ENCODE data around the gene TRPM5. TPM values are rescaled to one million over a fixed set of nuclear protein-coding genes. Genes with fewer than 3 reads are reported as not detected.

The TRPM5 gene
- polyA plus RNA-seq, 1 of the 3 experiments (the other 2 are of a cell fraction), result not detected

DNA sequence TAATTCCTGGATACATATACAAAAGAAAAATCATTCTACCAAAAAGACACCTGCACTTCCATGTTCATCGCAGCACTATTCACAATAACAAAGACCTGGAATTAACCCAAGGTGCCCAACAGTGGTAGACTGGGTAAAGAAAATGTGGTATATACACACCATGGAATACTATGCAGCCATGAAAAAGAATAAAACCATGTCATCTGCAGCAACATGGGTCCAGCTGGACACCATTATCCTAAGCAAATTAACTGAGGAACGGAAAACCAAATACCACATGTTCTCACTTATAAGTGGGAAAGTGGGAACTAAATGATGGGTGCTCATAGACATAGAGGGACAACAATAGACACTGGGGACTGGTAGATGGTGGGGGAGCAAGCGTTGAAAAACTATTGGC, 4.5 kb downstream of the TRPM5 start:
- TF ChIP-seq, protein P1, sequence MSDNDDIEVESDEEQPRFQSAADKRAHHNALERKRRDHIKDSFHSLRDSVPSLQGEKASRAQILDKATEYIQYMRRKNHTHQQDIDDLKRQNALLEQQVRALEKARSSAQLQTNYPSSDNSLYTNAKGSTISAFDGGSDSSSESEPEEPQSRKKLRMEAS (IDR thresholded peaks at IDR 0.05; ENCODE audit: low read depth), result no peak
- TF ChIP-seq TCF12 (IDR thresholded peaks at IDR 0.05) (no peak), MEF2A (IDR thresholded peaks at IDR 0.05; ENCODE audit: borderline replicate concordance, low read depth) (no peak), ELF1 (IDR thresholded peaks at IDR 0.05) (no peak), RXRA (IDR thresholded peaks at IDR 0.05; ENCODE audit: borderline replicate concordance, low read depth) (no peak), FOXJ3 (CRISPR knock-in tag; IDR thresholded peaks at IDR 0.05) (no peak), EZH2phosphoT487 (IDR thresholded peaks at IDR 0.05; ENCODE audit: borderline replicate concordance, low read depth) (no peak), JUND (IDR thresholded peaks at IDR 0.05) (no peak), YY1 (IDR thresholded peaks at IDR 0.05; ENCODE audit: low read depth) (no peak), GATA2 (CRISPR knock-in tag; IDR thresholded peaks at IDR 0.05) (no peak)
- TF ChIP-seq, protein P2, sequence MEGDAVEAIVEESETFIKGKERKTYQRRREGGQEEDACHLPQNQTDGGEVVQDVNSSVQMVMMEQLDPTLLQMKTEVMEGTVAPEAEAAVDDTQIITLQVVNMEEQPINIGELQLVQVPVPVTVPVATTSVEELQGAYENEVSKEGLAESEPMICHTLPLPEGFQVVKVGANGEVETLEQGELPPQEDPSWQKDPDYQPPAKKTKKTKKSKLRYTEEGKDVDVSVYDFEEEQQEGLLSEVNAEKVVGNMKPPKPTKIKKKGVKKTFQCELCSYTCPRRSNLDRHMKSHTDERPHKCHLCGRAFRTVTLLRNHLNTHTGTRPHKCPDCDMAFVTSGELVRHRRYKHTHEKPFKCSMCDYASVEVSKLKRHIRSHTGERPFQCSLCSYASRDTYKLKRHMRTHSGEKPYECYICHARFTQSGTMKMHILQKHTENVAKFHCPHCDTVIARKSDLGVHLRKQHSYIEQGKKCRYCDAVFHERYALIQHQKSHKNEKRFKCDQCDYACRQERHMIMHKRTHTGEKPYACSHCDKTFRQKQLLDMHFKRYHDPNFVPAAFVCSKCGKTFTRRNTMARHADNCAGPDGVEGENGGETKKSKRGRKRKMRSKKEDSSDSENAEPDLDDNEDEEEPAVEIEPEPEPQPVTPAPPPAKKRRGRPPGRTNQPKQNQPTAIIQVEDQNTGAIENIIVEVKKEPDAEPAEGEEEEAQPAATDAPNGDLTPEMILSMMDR (IDR thresholded peaks at IDR 0.05), result no peak
- TF ChIP-seq, protein P3, sequence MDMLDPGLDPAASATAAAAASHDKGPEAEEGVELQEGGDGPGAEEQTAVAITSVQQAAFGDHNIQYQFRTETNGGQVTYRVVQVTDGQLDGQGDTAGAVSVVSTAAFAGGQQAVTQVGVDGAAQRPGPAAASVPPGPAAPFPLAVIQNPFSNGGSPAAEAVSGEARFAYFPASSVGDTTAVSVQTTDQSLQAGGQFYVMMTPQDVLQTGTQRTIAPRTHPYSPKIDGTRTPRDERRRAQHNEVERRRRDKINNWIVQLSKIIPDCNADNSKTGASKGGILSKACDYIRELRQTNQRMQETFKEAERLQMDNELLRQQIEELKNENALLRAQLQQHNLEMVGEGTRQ (IDR thresholded peaks at IDR 0.05; ENCODE audit: borderline replicate concordance, low read depth, low read length), result no peak
- TF ChIP-seq, protein P4, sequence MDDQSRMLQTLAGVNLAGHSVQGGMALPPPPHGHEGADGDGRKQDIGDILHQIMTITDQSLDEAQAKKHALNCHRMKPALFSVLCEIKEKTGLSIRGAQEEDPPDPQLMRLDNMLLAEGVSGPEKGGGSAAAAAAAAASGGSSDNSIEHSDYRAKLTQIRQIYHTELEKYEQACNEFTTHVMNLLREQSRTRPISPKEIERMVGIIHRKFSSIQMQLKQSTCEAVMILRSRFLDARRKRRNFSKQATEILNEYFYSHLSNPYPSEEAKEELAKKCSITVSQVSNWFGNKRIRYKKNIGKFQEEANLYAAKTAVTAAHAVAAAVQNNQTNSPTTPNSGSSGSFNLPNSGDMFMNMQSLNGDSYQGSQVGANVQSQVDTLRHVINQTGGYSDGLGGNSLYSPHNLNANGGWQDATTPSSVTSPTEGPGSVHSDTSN (IDR thresholded peaks at IDR 0.05), result no peak
- Histone ChIP-seq H3K4me2 (no peak overlapping the region), H3K79me2 (ENCODE audit: insufficient read depth) (no peaks in the 10 kb centered on the region), H2AFZ (ENCODE audit: low read depth) (no peak overlapping the region), H3K9me3 (no peaks in the 10 kb centered on the region), H3K27ac (ENCODE audit: low read depth in 2 of 2, low read length in 1 of 2) (no peak overlapping the region), H3K4me3 (ENCODE audit: low read depth in 2 of 2, low read length in 1 of 2) (no peak overlapping the region), H3K9me2 (no peaks in the 10 kb centered on the region), H3K9ac (no peak overlapping the region), H3K36me3 (replicated peaks in 1 of 2; ENCODE audit: control insufficient read depth in 1 of 2, insufficient read depth in 2 of 2, low read length in 1 of 2) (no peaks in the 10 kb centered on the region), H3F3A (replicated peaks; ENCODE audit: insufficient read depth) (no peaks in the 10 kb centered on the region), H4K20me1 (ENCODE audit: insufficient read depth) (no peaks in the 10 kb centered on the region), H3K27me3 (ENCODE audit: insufficient read depth) (no peaks in the 10 kb centered on the region; the same call in 1 of the 2 replicates), H3K4me1 (ENCODE audit: control insufficient read depth in 1 of 2, insufficient read depth in 2 of 2, low read depth in 1 of 2, low read length in 1 of 2) (peaks cover 0 to 2% of the 10 kb centered on the region in 2 experiments; a peak in 1 of 4 replicates)
- ChIA-PET CTCF (interaction anchor here (2.6 to 3.5 kb wide), 2 partner anchors 19 to 92 kb away, joined by 14 to 42 read pairs; no protein-coding TSS in a partner anchor), POLR2A (no interaction called here)
- no peak for DNase-seq
- WGBS (ENCODE audit: low lambda C conversion rate), result 36% methylated on average over 3 of the region's 3 CpGs

DNA sequence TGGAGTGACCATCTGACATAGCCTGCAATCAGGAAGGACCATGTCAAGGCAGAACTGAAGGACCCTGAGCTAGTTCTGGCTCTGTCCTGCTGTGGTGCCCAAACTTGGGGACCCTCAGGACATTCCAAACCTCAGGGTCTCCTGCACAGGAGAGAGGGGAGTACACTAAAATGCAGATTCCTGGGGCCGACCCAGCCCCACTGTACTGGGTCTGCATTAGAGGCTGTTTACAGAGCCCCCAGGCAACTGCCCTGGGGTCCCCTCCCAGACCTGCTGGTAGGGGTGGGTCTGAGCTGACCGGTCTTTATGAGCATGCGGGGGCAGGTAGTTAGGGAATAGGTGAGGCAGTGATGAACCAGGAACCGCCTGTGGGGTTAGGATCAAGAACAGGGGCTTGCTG, 6.8 kb downstream of the TRPM5 start:
- no peak overlapping the region for H3K4me3 ChIP-seq (ENCODE audit: low read depth in 2 of 2, low read length in 1 of 2)
- no peaks in the 10 kb centered on the region for H3K27me3 ChIP-seq (ENCODE audit: insufficient read depth)
- no peak for DNase-seq
- H3K9ac ChIP-seq, result no peak overlapping the region
- H3K36me3 ChIP-seq (replicated peaks in 1 of 2; ENCODE audit: control insufficient read depth in 1 of 2, insufficient read depth in 2 of 2, low read length in 1 of 2), result no peaks in the 10 kb centered on the region
- TF ChIP-seq YY1 (IDR thresholded peaks at IDR 0.05; ENCODE audit: low read depth) (no peak), CHD2 (IDR thresholded peaks at IDR 0.05; ENCODE audit: low read length, partially characterized antibody) (no peak), ELF1 (IDR thresholded peaks at IDR 0.05) (no peak), TCF12 (IDR thresholded peaks at IDR 0.05) (no peak), GABPA (IDR thresholded peaks at IDR 0.05; ENCODE audit: low read depth) (no peak), RFX5 (IDR thresholded peaks at IDR 0.05; ENCODE audit: low read length) (no peak), FOXM1 (IDR thresholded peaks at IDR 0.05; ENCODE audit: low read depth) (no peak)
- TF ChIP-seq, protein P2 (IDR thresholded peaks at IDR 0.05), result no peak
- H3K27ac ChIP-seq (ENCODE audit: low read depth in 2 of 2, low read length in 1 of 2), result no peak overlapping the region
- POLR2A ChIA-PET, result no interaction called here
- H3K79me2 ChIP-seq (ENCODE audit: insufficient read depth), result no peaks in the 10 kb centered on the region
- CTCF ChIA-PET, result interaction anchor here (0.9 to 3.3 kb wide), 4 partner anchors 17 to 96 kb away, joined by 3 to 19 read pairs (median 12); no protein-coding TSS in a partner anchor
- H3K4me2 ChIP-seq, result no peak overlapping the region
- H2AFZ ChIP-seq (ENCODE audit: low read depth), result no peak overlapping the region
- no peaks in the 10 kb centered on the region for H4K20me1 ChIP-seq (ENCODE audit: insufficient read depth)
- H3K4me1 ChIP-seq (ENCODE audit: control insufficient read depth in 1 of 2, insufficient read depth in 2 of 2, low read depth in 1 of 2, low read length in 1 of 2), result no peaks in the 10 kb centered on the region
- no peaks in the 10 kb centered on the region for H3K9me3 ChIP-seq
- H3F3A ChIP-seq (replicated peaks; ENCODE audit: insufficient read depth), result no peaks in the 10 kb centered on the region
- 46% methylated on average over 4 of the region's 4 CpGs for WGBS (ENCODE audit: low lambda C conversion rate)
- H3K9me2 ChIP-seq, result no peaks in the 10 kb centered on the region

Data from SK-N-SH (cell line).